HG03442 (cell line): ENCODE measurements around the gene DELE1.
"Not testable (repeated sequence)": the region's sequence is repeated elsewhere in the genome, so short reads cannot be mapped to it uniquely, and the experiment has no call there.

Experiments
- ATAC-seq: cut with Tn5 transposase; IDR thresholded peaks from one replicate; pipeline ENCODE4 v1.9.1; 2021; ENCODE audit warnings: mild to moderate bottlenecking, moderate library complexity; ENCODE audit not compliant: unreplicated experiment

The DELE1 gene

GRCh38 chr5:141889282-141889871 lies 34.3 kb upstream of the DELE1 start:
- ATAC-seq = no peak

GRCh38 chr5:141890429-141890828 lies 33.2 kb upstream of the DELE1 start:
- not testable (repeated sequence) for ATAC-seq

DNA sequence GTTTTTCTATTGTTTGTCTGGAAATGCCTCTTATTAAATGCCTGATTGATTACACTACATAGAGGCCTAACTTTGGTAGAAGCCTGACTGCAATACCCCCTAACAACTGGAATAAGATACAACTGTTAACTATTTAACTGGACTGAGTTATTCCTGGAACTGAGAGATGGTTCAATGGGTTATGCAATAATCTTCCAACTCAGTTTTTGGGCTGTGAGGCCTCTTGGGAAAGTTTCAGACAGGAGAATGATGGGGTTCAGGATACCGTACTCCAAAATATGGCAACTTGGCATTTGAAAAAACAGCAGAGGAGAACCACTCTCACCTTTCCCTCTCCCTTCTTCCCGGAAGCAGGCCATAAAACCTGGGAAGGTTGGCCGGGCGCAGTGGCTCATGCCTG lies 26.2 kb upstream of the DELE1 start:
- no peak for ATAC-seq

DNA sequence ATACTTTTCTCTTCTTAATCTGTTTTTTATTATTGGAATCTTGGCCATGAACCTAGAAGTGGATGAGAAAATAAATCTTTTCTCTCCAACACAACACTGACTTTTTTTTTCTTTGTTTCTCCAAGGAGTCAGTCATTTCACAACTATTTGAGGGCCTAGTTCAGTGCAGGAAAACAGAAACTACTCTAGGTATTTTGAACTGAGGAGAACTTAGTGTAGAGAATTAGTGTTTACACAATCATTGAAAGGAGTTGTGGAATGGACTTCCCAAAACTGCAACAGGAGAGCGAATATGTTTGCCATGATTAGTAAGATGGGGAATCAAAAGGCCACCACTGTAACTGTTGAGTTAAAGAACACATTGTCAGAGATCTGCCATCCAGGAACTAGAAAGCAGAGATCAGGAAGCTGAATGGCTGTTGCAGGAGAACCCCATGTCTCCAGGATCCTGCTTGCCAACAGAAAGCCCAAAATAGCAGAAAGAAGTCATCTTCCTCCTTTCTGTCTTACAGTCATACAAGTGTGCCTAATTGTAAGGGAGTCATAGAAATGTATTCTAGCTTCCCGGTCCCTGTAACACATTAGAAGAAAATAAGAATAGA lies 25.1 kb upstream of the DELE1 start:
- ATAC-seq = no peak

GRCh38 chr5:141902015-141902814 lies 21.5 kb upstream of the DELE1 start:
- no peak for ATAC-seq

DNA sequence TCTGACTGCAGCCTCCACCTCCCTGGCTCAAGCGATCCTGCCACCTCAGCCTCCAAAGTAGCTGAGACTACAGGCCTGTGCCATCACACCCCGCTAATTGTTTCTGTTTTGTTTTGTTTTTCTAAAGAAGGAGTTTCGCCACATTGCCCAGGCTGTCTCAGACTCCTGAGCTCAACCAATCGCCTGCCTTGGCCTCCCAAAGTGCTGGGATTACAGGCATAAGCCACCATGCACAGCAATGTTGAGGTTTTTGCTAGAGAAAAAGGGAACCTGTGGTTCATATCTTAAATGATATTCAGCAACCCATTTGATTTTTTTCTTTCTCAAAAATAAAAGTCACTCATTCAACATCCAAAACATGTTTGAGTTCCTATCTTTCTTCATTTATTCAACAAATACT lies 20.4 kb upstream of the DELE1 start:
- ATAC-seq = no peak

DNA sequence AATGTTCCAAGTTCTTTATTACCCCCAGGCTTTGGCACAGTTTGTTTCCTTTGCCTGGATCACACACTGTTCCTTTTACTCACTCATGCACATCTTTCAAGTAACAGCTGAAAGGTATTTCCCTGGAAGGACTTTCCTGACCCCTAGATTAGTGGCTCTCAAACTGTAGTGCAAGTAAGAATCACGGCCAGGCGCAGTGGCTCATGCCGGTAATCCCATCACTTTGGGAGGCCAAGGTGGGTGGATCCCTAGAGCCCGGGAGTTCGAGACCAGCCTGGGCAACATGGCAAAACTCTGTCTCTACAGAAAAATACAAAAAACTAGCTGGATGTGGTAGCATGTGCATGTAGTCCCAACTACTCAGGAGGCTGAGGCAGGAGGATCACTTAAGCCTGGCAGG lies 19.1 kb upstream of the DELE1 start:
- ATAC-seq = no peak

DNA sequence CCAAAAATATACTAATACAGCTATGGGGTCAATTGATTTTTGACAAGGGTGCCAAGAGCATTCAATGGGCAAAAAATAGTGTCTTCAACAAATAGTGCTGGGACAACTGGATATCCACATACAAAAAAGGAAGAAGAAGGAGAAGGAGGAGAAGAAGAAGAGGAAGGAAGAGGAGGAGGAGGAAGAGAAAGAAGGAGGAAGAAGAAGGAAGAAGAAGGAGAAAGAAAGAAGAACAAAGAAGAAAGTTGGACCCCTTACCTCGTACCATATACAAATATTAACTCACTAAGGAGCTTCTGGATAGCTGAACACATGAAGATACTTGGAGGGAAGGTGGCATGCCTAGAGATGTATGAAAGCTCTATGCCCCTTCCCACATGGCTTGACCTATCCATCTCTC lies 17.2 kb upstream of the DELE1 start:
- no peak for ATAC-seq

- ATAC-seq = no peak
These were observed 16.7 kb upstream of the DELE1 start for GRCh38 chr5:141906972-141907371.

GRCh38 chr5:141908796-141909195 lies 14.9 kb upstream of the DELE1 start:
- ATAC-seq = no peak

GRCh38 chr5:141909212-141909611 lies 14.5 kb upstream of the DELE1 start:
- no peak for ATAC-seq

DNA sequence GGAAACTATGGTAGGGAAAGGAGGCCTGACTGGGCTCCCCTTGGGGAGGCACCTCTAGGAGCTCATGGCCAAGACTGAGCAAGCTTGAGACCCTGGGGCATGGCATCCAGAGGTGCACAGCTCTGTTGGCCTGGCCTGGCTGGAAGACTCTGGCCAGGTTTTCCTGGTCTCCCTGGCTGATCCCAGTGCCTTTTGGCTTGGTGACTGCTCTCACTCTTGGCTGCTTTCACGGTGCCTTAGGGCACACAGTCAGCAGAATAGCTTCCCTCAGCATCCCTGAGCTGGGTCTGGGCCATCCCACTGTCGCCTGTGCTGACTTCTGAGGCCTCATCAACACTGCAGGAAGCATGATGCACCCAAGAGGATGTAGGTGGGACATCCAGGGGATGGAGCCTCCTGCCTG lies 13.4 kb upstream of the DELE1 start:
- no peak for ATAC-seq

GRCh38 chr5:141913560-141914198 lies 10.0 kb upstream of the DELE1 start:
- ATAC-seq = no peak

DNA sequence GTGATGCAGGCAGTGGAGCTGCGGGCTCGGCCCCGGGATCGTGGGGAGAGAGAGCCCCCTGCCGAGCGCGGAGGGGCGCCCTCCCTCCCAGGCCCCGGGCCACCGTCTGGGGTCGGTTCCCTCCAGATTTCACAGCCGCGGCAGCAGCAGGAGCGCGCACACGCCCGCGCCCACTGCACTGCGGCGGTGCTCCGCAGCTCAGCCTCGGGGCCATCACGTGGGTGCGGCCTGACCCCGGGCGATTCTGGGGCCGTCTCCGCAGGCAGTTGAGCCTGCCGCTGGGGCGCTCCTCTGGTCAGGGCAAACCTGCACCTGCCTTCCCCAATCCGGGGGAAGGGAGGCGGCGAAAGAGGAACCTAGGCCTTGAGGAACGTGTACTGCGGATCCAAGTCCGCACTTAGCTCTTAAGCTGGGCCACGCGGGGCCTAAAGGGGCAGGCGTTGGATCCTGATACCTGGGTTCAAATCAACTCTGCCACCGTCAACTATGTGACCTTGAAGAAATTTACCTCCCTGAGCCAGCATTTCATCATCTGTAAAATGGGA lies 9.4 kb upstream of the DELE1 start:
- ATAC-seq = peak; percentile 80

DNA sequence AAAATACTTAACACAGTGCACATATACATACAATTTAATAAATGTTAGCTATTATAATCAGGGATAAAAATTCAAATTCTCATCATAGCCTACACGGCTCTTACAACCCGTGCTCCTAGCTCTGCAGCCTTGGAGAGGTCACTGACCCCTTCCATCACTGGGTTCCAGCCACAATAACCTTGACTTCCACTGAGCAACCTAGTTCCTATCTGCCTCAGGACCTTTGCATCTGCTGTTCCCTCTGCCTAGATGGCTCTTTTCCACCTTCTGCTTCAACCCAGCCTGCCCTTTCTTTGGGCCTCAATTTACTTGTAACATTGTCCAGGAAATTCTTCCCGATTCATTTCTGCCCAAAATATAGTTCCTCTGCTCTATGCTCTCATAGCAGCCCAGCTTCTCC lies 8.9 kb upstream of the DELE1 start:
- no peak for ATAC-seq

DNA sequence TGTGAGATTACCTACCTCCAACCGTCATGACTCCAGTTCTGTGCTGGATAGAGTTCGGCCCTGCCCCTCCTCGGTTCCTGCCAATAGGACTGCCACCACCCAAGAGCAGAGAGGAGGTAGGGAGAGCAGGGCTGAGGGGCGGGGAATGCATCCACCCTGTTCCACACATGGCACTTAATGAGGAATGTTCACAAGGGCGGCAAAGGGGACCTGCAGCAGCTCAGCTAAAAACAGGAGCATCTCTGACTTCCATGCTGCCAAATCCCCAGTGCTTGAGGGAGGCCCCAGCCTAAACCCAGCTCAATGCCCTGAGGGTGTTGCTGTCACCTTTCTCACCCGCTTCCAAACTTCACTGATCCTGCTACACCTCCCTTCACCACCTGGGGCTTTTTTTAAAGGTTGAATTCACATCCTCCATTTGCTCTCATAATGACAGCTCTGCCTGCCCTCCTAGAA lies 7.8 kb upstream of the DELE1 start:
- ATAC-seq = no peak

GRCh38 chr5:141916522-141916921 lies 7.1 kb upstream of the DELE1 start:
- no peak for ATAC-seq

GRCh38 chr5:141917760-141918159 lies 5.9 kb upstream of the DELE1 start:
- no peak for ATAC-seq

GRCh38 chr5:141919218-141920119 lies 4.2 kb upstream of the DELE1 start:
- ATAC-seq = no peak

GRCh38 chr5:141920771-141921170 lies 2.9 kb upstream of the DELE1 start:
- ATAC-seq = no peak
